Chondrocyte (in vitro differentiated cells): ENCODE results near the gene MYRIP. TPM values are rescaled to one million over a fixed set of nuclear protein-coding genes. Genes with fewer than 3 reads are reported as not detected.
"Not testable (repeated sequence)": the region's sequence is repeated elsewhere in the genome, so short reads cannot be mapped to it uniquely, and the experiment has no call there.

Experiments
- DNase-seq: peaks from one replicate; pipeline ENCODE4 v3.0.0; 2021; ENCODE audit warnings: mixed read lengths, low spot score
- H3K27ac Mint-ChIP-seq: one replicate; pipeline ENCODE4 v1.8.0; 2021; ENCODE audit warnings: mild to moderate bottlenecking, moderate library complexity, mixed read lengths; ENCODE audit not compliant: unreplicated experiment
- H3K27me3 Mint-ChIP-seq: 2 replicates; pipeline ENCODE4 v1.8.0; 2021; ENCODE audit warnings: low read depth, mixed read lengths
- H3K36me3 Mint-ChIP-seq: 2 replicates; pipeline ENCODE4 v1.8.0; 2021; ENCODE audit warnings: low read depth, mixed read lengths
- H3K4me1 Mint-ChIP-seq: 2 replicates; pipeline ENCODE4 v1.8.0; 2021; ENCODE audit warnings: low read depth, mild to moderate bottlenecking, mixed read lengths
- H3K4me3 Mint-ChIP-seq: one replicate; pipeline ENCODE4 v1.8.0; 2021; ENCODE audit warnings: mild to moderate bottlenecking, moderate library complexity, mixed read lengths; ENCODE audit not compliant: unreplicated experiment
- H3K9me3 Mint-ChIP-seq: 2 replicates; pipeline ENCODE4 v1.8.0; 2021; ENCODE audit warnings: low read depth, mixed read lengths
- CTCF ChIP-seq: fragments of 200-600 bp; sonication (generic); IDR thresholded peaks from 2 replicates; pipeline ENCODE4 v1.5.0; 2021; ENCODE audit warnings: antibody characterized with exemption, mild to moderate bottlenecking, moderate library complexity
- total RNA-seq: library from RNA; stranded (reverse); gene quantifications from 3 replicates; pipeline ENCODE4 v1.2.1, GENCODE V29; 2021

Gene MYRIP
- total RNA-seq, 1 donor from 2014 or later: 0.12 TPM

GRCh38 chr3:40267937-40268724 is 458.7 kb downstream of the MYRIP start:
- DNase-seq: no peak
- Mint-ChIP-seq H3K4me1 (no peaks in the 10 kb centered on the region), H3K27ac (no peak overlapping the region), H3K9me3 (peaks cover 9% of the 10 kb centered on the region), H3K27me3 (peaks cover 5% of the 10 kb centered on the region), H3K36me3 (no peaks in the 10 kb centered on the region), H3K4me3 (no peak overlapping the region)
- no peak for TF ChIP-seq CTCF

- H3K27me3 Mint-ChIP-seq: peaks cover 5% of the 10 kb centered on the region
- peaks cover 9% of the 10 kb centered on the region for H3K9me3 Mint-ChIP-seq
Observed at GRCh38 chr3:40268802-40269524, 459.6 kb downstream of the MYRIP start.

GRCh38 chr3:40278791-40279190 is 469.4 kb downstream of the MYRIP start:
- H3K36me3 Mint-ChIP-seq: no peaks in the 10 kb centered on the region
- H3K27ac Mint-ChIP-seq: no peak overlapping the region
- no peak for DNase-seq
- no peak overlapping the region for H3K4me3 Mint-ChIP-seq
- no peak for TF ChIP-seq CTCF
- peaks cover 8% of the 10 kb centered on the region for H3K27me3 Mint-ChIP-seq
- peaks cover 2% of the 10 kb centered on the region for H3K9me3 Mint-ChIP-seq
- no peaks in the 10 kb centered on the region for H3K4me1 Mint-ChIP-seq

More at GRCh38 chr3:40268802-40269524, 459.6 kb downstream of the MYRIP start:
- TF ChIP-seq CTCF: no peak
- H3K4me1 Mint-ChIP-seq: no peaks in the 10 kb centered on the region
- no peak overlapping the region for H3K27ac Mint-ChIP-seq
- no peak for DNase-seq
- no peaks in the 10 kb centered on the region for H3K36me3 Mint-ChIP-seq
- H3K4me3 Mint-ChIP-seq: no peak overlapping the region

GRCh38 chr3:40281995-40282394 is 472.6 kb downstream of the MYRIP start:
- DNase-seq: no peak
- no peak for TF ChIP-seq CTCF
- Mint-ChIP-seq H3K4me1 (no peaks in the 10 kb centered on the region), H3K27me3 (peaks cover 3% of the 10 kb centered on the region), H3K4me3 (no peak overlapping the region), H3K36me3 (no peaks in the 10 kb centered on the region), H3K9me3 (peaks cover 2% of the 10 kb centered on the region), H3K27ac (no peak overlapping the region)

GRCh38 chr3:40283057-40283456 is 473.6 kb downstream of the MYRIP start:
- not testable (repeated sequence) for DNase-seq, H3K27ac Mint-ChIP-seq, H3K4me3 Mint-ChIP-seq, H3K9me3 Mint-ChIP-seq, H3K4me1 Mint-ChIP-seq, H3K36me3 Mint-ChIP-seq, H3K27me3 Mint-ChIP-seq
